MM.1S (cell line): ENCODE results near the gene CCS.

ENCODE experiments used
- DNase-seq: peaks from one replicate; pipeline ENCODE4 v3.0.0-alpha.2; 2015
- H2AFZ ChIP-seq: fragments of 300-600 bp; sonication (generic); 2 replicates; pipeline ENCODE4 v1.6.0; 2016; ENCODE audit warnings: antibody characterized with exemption, low read length
- H3F3A ChIP-seq: fragments of 300-600 bp; sonication (generic); 2 replicates; pipeline ENCODE4 v1.6.1; 2016; ENCODE audit warnings: mild to moderate bottlenecking, antibody characterized with exemption, low read length, moderate library complexity, mixed read lengths; ENCODE audit not compliant: insufficient read depth
- H3K27ac ChIP-seq: fragments of 300-600 bp; sonication (generic); 2 replicates; pipeline ENCODE4 v1.5.1; 2016; ENCODE audit warnings: mild to moderate bottlenecking, low read length
- H3K27me3 ChIP-seq: fragments of 300-600 bp; sonication (generic); replicated peaks from 2 replicates; pipeline ENCODE4 v1.6.0; 2016; ENCODE audit warnings: low read length; ENCODE audit not compliant: insufficient read depth
- H3K36me3 ChIP-seq: fragments of 300-600 bp; sonication (generic); replicated peaks from 2 replicates; pipeline ENCODE4 v1.6.1; 2016; ENCODE audit warnings: mild to moderate bottlenecking, low read length, mixed read lengths; ENCODE audit not compliant: insufficient read depth
- H3K4me1 ChIP-seq: fragments of 300-600 bp; sonication (generic); 2 replicates; pipeline ENCODE4 v1.6.1; 2016; ENCODE audit warnings: low read length, mixed read lengths
- H3K4me2 ChIP-seq: fragments of 300-600 bp; sonication (generic); 2 replicates; pipeline ENCODE4 v1.6.0; 2016; ENCODE audit warnings: low read depth, low read length
- H3K4me3 ChIP-seq: fragments of 300-600 bp; sonication (generic); 2 replicates; pipeline ENCODE4 v1.5.1; 2016; ENCODE audit warnings: low read length, mixed read lengths
- H3K79me2 ChIP-seq: fragments of 300-600 bp; sonication (generic); 2 replicates; pipeline ENCODE4 v1.6.1; 2016; ENCODE audit warnings: mixed run types, low read length, mixed read lengths
- H3K9ac ChIP-seq: fragments of 300-600 bp; sonication (generic); 2 replicates; pipeline ENCODE4 v1.6.1; 2016; ENCODE audit warnings: low read length, mixed read lengths
- H3K9me2 ChIP-seq: fragments of 300-600 bp; sonication (generic); replicated peaks from 2 replicates; pipeline ENCODE4 v1.6.1; 2016; ENCODE audit warnings: mild to moderate bottlenecking, low read length, mixed read lengths; ENCODE audit not compliant: insufficient read depth
- H3K9me3 ChIP-seq: fragments of 300-600 bp; sonication (generic); replicated peaks from 2 replicates; pipeline ENCODE4 v1.6.1; 2016; ENCODE audit warnings: mild to moderate bottlenecking, low read length, mixed read lengths; ENCODE audit not compliant: insufficient read depth
- H4K20me1 ChIP-seq: fragments of 300-600 bp; sonication (generic); 2 replicates; pipeline ENCODE4 v1.6.1; 2016; ENCODE audit warnings: mild to moderate bottlenecking, low read length, moderate library complexity, mixed read lengths; ENCODE audit not compliant: insufficient read depth
- EZH2 ChIP-seq: fragments of 300-600 bp; sonication (generic); optimal IDR thresholded peaks from 2 replicates; pipeline ENCODE3; 2017; ENCODE audit warnings: low read depth, mild to moderate bottlenecking, antibody characterized with exemption, low read length, mixed read lengths
- EZH2phosphoT487 ChIP-seq: fragments of 300-600 bp; sonication (generic); IDR thresholded peaks from 2 replicates; pipeline ENCODE4 v1.6.1; 2018; ENCODE audit warnings: antibody characterized with exemption, low read length
- TF ChIP-seq, protein P1 (sequence below): fragments of 300-600 bp; sonication (generic); IDR thresholded peaks from 2 replicates; pipeline ENCODE4 v1.5.1; 2016; ENCODE audit warnings: antibody characterized with exemption, low read length, mixed read lengths

CCS gene

DNA sequence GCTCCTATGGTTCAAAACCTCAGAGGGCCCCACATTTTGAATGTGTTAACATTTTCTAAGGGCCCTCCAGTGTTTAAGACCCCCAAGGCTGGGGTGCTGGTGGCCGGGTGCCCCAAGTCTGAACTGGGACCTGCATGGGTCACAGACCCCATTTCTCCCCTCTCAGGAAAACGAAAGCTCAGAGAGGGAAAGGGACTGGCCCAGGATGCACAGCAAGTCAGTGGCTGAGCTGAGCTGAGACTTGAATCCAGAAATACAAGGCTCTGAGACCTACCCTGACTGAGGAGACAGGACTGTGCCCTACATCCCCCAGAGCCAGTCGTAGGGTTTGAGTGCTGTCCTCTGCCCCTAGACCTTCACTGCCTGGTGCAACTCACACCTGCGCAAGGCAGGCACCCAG lies 42.1 kb upstream of the CCS start:
- no peaks in the 10 kb centered on the region for H3K9me2 ChIP-seq
- H3K4me1 ChIP-seq = 0 out of 2 replicates have a peak, but pooled peaks cover 5% of the 10 kb centered on the region
- no peak overlapping the region for H2AFZ ChIP-seq
- DNase-seq = no peak
- H3K4me2 ChIP-seq = no peak overlapping the region
- no peak overlapping the region for H3K9ac ChIP-seq
- H3F3A ChIP-seq = peaks cover 3% of the 10 kb centered on the region; the same call in 1 of the 2 replicates
- H3K27ac ChIP-seq = no peak overlapping the region
- TF ChIP-seq, protein P1, sequence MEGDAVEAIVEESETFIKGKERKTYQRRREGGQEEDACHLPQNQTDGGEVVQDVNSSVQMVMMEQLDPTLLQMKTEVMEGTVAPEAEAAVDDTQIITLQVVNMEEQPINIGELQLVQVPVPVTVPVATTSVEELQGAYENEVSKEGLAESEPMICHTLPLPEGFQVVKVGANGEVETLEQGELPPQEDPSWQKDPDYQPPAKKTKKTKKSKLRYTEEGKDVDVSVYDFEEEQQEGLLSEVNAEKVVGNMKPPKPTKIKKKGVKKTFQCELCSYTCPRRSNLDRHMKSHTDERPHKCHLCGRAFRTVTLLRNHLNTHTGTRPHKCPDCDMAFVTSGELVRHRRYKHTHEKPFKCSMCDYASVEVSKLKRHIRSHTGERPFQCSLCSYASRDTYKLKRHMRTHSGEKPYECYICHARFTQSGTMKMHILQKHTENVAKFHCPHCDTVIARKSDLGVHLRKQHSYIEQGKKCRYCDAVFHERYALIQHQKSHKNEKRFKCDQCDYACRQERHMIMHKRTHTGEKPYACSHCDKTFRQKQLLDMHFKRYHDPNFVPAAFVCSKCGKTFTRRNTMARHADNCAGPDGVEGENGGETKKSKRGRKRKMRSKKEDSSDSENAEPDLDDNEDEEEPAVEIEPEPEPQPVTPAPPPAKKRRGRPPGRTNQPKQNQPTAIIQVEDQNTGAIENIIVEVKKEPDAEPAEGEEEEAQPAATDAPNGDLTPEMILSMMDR = no peak
- TF ChIP-seq EZH2phosphoT487 (no peak), EZH2 (no peak)
- no peaks in the 10 kb centered on the region for H3K36me3 ChIP-seq
- no peaks in the 10 kb centered on the region for H3K79me2 ChIP-seq
- H4K20me1 ChIP-seq = no peaks in the 10 kb centered on the region
- no peaks in the 10 kb centered on the region for H3K9me3 ChIP-seq
- no peak overlapping the region for H3K4me3 ChIP-seq
- peaks cover 72% of the 10 kb centered on the region for H3K27me3 ChIP-seq

DNA sequence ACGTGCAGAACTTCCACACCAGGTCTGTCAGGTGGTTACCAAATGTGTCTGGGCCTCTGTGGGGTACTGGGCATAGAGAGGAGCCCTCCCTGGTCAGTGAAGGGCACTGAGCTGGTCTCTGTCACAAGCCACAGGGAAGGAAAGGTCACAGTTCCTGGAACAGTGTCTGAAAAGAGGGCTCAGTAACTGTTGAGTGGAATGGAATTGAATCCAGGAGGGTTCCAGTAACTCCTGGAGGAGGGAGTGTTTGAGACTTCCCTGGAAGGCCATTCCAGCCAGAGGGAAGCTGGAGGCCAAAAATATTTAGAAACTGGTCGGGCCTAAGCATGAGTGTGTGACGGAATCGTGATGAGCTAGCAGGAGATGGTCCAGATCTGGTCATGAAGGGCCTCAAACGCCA lies 38.4 kb upstream of the CCS start:
- Histone ChIP-seq H3K9me3 (no peaks in the 10 kb centered on the region), H3K36me3 (no peaks in the 10 kb centered on the region), H3K4me2 (no peak overlapping the region), H3K4me3 (no peak overlapping the region), H3K27me3 (peaks cover 72% of the 10 kb centered on the region), H3F3A (no peaks in the 10 kb centered on the region), H3K4me1 (no peaks in the 10 kb centered on the region), H2AFZ (no peak overlapping the region), H3K9me2 (no peaks in the 10 kb centered on the region), H3K79me2 (no peaks in the 10 kb centered on the region), H4K20me1 (no peaks in the 10 kb centered on the region), H3K27ac (no peak overlapping the region), H3K9ac (no peak overlapping the region)
- TF ChIP-seq, protein P1 = no peak
- TF ChIP-seq EZH2phosphoT487 = no peak
- TF ChIP-seq EZH2 = no peak
- DNase-seq = no peak

DNA sequence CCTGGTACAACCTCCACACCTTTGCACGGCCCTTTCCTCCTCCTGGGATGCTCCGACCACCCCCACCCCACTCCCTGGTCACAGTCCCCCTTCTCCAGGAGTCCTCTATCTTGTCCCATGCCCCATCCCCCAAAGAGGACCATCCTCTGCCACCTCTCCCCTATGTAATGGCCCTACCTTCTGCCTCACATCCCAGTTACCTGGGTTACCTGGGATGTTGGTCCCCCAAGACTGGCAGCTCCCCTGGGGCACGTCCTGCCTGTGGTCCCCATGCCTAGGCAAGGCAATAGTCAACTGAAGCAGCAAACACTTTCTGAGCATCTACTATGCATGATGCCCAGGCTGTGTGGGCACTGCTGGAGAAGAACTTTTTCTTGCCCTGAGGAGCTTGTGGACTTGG lies 37.6 kb upstream of the CCS start:
- TF ChIP-seq EZH2 = no peak
- TF ChIP-seq, protein P1 = no peak
- H3K4me1 ChIP-seq = no peaks in the 10 kb centered on the region
- H3K9me2 ChIP-seq = no peaks in the 10 kb centered on the region
- H3K27me3 ChIP-seq = peaks cover 68% of the 10 kb centered on the region
- no peak overlapping the region for H3K9ac ChIP-seq
- no peak overlapping the region for H3K4me3 ChIP-seq
- no peak overlapping the region for H3K4me2 ChIP-seq
- no peak overlapping the region for H3K27ac ChIP-seq
- no peak overlapping the region for H2AFZ ChIP-seq
- no peaks in the 10 kb centered on the region for H3K36me3 ChIP-seq
- H3K79me2 ChIP-seq = no peaks in the 10 kb centered on the region
- no peaks in the 10 kb centered on the region for H3K9me3 ChIP-seq
- H3F3A ChIP-seq = no peaks in the 10 kb centered on the region
- H4K20me1 ChIP-seq = no peaks in the 10 kb centered on the region
- DNase-seq = no peak
